GM18909 (cell line): Measurements from ENCODE around the gene SAMM50.

Experiments
- ATAC-seq: cut with Tn5 transposase; IDR thresholded peaks from one replicate; pipeline ENCODE4 v1.9.1; 2021; ENCODE audit warnings: mild to moderate bottlenecking; ENCODE audit not compliant: unreplicated experiment, poor library complexity

Gene SAMM50

GRCh38 chr22:43974028-43974545 is 18.8 kb downstream of the SAMM50 start:
- ATAC-seq = no peak

GRCh38 chr22:43975041-43975440 is 19.8 kb downstream of the SAMM50 start:
- no peak for ATAC-seq

- no peak for ATAC-seq
Observed at GRCh38 chr22:43976861-43977795, 21.9 kb downstream of the SAMM50 start.

- ATAC-seq = no peak
Observed at GRCh38 chr22:43978558-43978957, 23.3 kb downstream of the SAMM50 start.

- no peak for ATAC-seq
Observed at GRCh38 chr22:43980579-43980978, 25.3 kb downstream of the SAMM50 start.

GRCh38 chr22:43980996-43981395 is 25.8 kb downstream of the SAMM50 start:
- no peak for ATAC-seq

GRCh38 chr22:43983808-43984207 is 28.6 kb downstream of the SAMM50 start:
- ATAC-seq = no peak

GRCh38 chr22:43985532-43985931 is 30.3 kb downstream of the SAMM50 start:
- ATAC-seq = no peak

GRCh38 chr22:43988116-43988820 is 33.0 kb downstream of the SAMM50 start:
- ATAC-seq = no peak

- ATAC-seq = no peak
Observed at GRCh38 chr22:43988960-43989359, 33.7 kb downstream of the SAMM50 start.

GRCh38 chr22:43990044-43990443 is 34.8 kb downstream of the SAMM50 start:
- no peak for ATAC-seq

- ATAC-seq = no peak
Observed at GRCh38 chr22:43991316-43992020, 36.2 kb downstream of the SAMM50 start.

- no peak for ATAC-seq
Observed at GRCh38 chr22:43992331-43992821, 37.1 kb downstream of the SAMM50 start.

- ATAC-seq = peak; percentile 43
Observed at GRCh38 chr22:43993072-43993760, 38.0 kb downstream of the SAMM50 start.

- ATAC-seq = no peak
Observed at GRCh38 chr22:43994006-43994405, 38.8 kb downstream of the SAMM50 start.

- no peak for ATAC-seq
Observed at GRCh38 chr22:43994416-43994815, 39.2 kb downstream of the SAMM50 start.

GRCh38 chr22:43995057-43995685 is 39.9 kb downstream of the SAMM50 start:
- no peak for ATAC-seq

- no peak for ATAC-seq
Observed at GRCh38 chr22:43995798-43996169, 40.5 kb downstream of the SAMM50 start.

- peak; percentile 57 for ATAC-seq
Observed at GRCh38 chr22:43996170-43996980, 41.1 kb downstream of the SAMM50 start.
